Amniotic stem cell (primary cell): ENCODE data around the gene AKAP7.
"Not testable (repeated sequence)": the region's sequence is repeated elsewhere in the genome, so short reads cannot be mapped to it uniquely, and the experiment has no call there.

Experiments used
- DNase-seq: peaks from one replicate; lab custom pipeline; 2025; lab: John Stamatoyannopoulos, UW

AKAP7 gene

GRCh38 chr6:131135244-131136020 lies at the start of gene AKAP7:
Gene AKAP7 (plus strand): TSS chr6:131135467. CDS start chr6:131135764, 297 bp downstream.
- DNase-seq: peak; percentile 27

GRCh38 chr6:131090339-131090738 lies 44.9 kb upstream of the AKAP7 start:
- DNase-seq: not testable (repeated sequence)

- not testable (repeated sequence) for DNase-seq
Observed at GRCh38 chr6:131091944-131092343, 43.3 kb upstream of the AKAP7 start.

DNA sequence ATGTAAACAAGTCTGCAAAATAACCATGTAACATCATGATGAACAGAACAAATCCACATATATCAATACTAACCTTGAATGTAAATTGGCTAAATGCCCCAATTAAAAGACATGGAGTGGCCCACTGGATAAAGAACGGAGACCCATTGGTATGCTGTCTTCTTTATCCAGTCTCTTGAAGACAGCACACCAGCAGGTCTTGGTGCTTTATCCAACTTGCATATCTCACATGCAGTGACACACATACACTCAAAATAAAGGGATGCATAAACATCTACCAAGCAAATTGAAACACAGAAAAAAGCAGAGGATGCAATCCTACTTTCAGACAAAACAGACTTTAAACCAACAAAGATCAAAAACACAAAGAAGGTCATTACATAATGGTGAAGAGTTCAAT lies 41.9 kb upstream of the AKAP7 start:
- no peak for DNase-seq

DNA sequence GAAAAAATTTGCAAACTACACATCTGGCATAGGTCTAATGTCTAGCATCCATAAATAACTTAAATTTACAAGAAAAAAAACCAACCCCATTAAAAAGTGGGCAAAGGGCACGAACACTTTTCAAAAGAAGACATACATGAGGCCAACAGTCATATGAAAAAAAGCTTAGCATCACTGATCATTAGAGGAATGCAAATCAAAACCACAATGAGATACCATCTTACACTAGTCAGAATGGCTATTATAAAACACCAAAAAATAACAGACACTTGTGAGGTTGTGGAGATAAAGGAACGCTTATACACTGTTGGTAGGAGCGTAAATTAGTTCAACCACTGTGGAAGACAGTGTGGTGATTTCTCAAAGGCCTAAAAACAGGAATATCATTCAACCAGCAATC lies 38.5 kb upstream of the AKAP7 start:
- no peak for DNase-seq

DNA sequence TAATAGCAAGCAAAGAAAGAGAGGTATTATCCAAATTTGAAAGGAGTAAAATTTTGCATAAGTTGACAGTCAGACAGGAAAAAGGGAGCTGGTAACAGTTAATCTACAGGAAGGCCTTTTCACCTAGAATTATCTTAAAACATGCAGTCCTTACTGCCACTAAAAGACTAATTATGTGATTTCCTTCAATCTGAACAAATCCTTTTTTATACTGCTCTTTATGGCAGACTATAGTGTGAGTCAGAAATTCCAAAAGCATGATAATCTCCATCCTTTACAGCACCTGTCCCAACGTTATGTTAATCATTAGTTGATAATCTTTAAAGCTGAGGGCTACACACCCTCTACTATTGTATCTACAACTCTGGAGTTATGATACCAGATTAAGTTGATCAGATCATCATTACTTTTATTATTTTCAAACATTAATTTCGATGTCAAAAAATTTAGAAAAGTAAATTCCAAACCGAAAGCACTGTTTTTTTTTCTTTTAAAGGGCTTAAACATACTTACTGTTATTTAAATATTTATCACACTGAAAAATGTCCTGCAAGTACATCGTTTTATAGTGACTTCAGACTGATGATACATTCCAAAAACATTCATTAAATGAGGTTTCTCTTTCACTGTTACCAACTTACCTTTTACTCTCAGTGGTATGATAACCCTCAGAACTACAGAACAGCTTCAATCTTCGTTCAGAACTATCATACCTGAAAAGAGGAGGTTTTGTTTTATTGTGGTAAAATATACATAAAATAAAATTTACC lies 33.2 kb upstream of the AKAP7 start:
- DNase-seq: no peak

DNA sequence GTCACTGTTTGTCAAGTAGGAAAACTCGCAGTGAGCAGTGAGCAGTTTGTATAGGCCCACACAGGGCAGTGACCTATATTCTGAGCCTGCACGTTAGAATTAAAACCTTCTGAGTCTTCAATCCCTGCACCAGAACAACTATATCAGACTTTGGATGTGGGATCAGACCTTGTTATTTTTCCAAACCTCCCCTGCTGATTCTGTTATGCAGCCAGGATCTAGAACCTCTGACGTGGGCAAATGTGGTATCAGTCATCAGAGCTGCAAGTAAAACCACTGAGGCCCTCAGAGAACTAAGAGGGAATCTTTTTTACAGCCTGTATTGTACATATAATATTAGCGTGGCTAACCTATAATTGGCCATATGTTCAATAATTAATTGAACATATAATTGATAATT lies 32.0 kb upstream of the AKAP7 start:
- no peak for DNase-seq

DNA sequence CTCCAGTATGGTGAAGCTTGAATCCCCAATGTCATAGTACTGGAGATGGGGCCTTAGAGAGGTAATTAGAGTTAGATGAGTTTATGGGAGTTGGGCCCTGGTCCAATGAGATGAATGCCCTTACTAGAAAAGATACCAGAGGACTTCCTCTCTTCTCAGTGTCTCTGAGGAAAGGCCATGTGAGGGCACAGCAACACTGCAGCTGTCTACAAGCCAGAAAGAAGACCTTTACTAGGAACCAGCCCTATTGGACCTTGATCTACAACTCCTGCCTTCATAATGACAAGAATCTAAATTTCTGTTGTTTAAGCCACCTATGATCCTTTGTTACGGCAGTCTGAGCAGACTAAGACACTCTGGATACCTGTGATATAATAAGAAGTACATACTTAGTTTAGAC lies 31.4 kb upstream of the AKAP7 start:
- no peak for DNase-seq

GRCh38 chr6:131107151-131107550 lies 28.1 kb upstream of the AKAP7 start:
- peak; percentile 63 for DNase-seq

DNA sequence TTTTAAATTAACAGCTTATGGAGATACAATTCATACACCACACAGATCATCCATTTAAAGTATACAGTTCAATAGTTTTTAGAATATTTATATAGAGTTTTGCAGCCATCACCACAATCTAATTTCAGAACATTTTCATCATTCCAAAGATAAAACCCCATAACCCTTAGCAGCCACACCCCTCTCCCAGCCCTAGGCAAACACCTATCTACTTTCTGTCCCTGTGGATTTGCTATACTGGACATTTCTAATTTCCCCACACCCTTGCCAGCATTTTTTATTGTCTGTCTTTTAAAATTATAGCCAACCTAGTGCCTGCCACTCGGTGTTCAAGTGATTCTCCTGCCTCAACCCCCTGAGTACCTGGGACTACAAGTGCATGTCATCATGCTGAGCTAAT lies 23.0 kb upstream of the AKAP7 start:
- DNase-seq: no peak

- no peak for DNase-seq
Observed at GRCh38 chr6:131115651-131116050, 19.6 kb upstream of the AKAP7 start.

DNA sequence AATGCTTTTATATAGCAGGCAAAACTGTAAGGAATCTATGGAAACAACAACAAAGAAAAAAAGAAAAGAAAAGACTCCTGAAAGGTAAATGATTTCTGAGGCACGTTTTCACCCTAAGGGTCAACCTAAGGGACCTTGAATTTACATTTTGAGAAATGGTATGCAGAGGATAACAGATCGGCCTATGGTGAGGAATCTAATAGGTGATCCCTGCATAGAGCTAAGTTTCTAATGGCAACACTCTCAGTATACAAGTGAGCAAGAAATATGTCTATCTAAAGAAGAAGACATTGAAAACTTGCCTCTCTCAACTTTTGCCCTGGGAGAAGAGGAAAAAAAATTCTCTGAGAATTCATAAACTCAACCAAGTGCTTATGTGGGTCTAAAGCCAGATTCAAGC lies 18.9 kb upstream of the AKAP7 start:
- DNase-seq: no peak

GRCh38 chr6:131116755-131117360 lies 18.4 kb upstream of the AKAP7 start:
- peak; percentile 47 for DNase-seq

- DNase-seq: no peak
Observed at GRCh38 chr6:131117878-131118277, 17.4 kb upstream of the AKAP7 start.

- no peak for DNase-seq
Observed at GRCh38 chr6:131122007-131122406, 13.3 kb upstream of the AKAP7 start.

DNA sequence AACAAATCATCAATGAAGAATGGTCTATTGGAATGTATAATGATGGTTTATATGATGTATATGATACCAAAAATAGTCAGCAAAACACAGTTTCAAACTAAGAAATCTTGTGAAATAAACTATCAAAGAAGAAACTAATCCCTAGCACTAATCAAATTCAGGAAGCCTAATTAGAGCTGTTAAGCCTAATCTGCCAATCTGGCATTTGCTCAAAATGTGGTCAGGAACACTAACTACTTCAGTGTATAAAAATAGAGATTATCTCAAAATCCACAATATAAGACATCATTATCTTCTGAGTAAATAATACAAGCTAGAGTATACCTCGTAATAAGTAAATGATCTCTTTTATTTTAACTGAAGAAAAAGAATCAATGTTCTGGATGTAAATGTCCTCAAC lies 12.8 kb upstream of the AKAP7 start:
- no peak for DNase-seq

DNA sequence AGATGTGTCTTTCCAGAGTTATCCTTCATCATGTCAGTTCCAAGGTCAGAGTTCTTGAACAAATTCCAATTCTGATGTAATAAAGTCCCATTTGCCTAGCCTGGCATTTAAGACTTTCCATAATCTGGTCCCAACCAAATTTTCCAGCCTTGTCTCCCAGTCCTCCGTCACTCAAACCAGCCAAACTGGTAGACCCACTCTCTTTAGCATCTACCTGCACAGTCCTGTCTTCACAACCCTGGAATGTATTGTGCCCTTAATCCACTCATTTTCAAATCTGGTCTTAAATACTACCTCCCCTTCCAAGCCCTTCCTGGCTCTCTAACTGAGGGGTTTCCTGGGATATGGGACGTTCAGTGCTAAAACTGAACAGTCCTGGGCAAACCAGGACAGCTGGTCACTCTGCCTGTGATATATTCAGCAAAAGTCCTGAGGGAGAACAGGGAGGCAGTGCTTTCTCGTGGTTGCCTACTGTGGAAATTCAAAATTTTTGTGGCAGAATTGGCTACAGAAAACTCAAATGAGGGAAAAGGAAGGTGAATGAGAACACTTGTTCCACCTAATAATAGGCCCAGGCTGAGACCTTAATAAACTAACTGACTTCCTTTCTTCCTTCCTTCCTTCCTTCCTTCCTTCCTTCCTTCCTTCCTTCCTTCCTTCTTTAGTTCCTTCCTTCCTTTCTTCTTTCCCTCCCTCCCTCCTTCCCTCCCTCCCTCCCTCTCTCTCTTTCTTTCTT lies 10.8 kb upstream of the AKAP7 start:
- no peak for DNase-seq

GRCh38 chr6:131125431-131125830 lies 9.8 kb upstream of the AKAP7 start:
- DNase-seq: no peak

GRCh38 chr6:131129689-131130553 lies 5.3 kb upstream of the AKAP7 start:
- DNase-seq: no peak

DNA sequence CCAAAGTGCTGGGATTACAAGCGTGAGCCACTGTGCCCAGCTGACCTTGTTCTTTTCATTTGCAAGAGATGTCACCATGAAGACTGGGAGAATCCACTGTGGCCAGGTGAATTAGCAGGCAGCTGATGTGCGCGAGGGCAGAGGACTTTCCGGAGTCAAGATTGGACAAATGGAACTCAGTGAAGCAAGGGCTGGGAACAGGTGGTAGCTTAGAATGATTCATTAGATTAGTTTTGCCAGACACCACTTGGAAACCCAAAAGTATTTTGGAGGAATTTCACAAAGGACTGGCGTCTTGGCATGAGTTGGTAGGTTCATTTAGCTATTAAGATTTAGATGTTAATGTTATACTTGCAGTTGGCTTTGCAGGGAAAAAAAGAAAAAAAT lies 4.7 kb upstream of the AKAP7 start:
- no peak for DNase-seq

GRCh38 chr6:131132360-131132759 lies 2.9 kb upstream of the AKAP7 start:
- DNase-seq: no peak
